ENCODE measurements around the gene SCFD2.

GRCh38 chr4:52976523-52977230, 389.2 kb downstream of the SCFD2 start:
- TF ChIP-seq GATA3 (IDR thresholded peaks at IDR 0.05; ENCODE audit: low read depth, low read length) (no peak), GATA2 (IDR thresholded peaks at IDR 0.05; ENCODE audit: low read depth, low read length) (no peak)

Data from SH-SY5Y (cell line).